ENCODE results near the gene BAAT.

Gene BAAT

GRCh38 chr9:101356619-101357018 is 28.2 kb downstream of the BAAT start:
- POLR2A ChIA-PET = no interaction called here
- CTCF ChIA-PET = no interaction called here
- TF ChIP-seq, protein P1, sequence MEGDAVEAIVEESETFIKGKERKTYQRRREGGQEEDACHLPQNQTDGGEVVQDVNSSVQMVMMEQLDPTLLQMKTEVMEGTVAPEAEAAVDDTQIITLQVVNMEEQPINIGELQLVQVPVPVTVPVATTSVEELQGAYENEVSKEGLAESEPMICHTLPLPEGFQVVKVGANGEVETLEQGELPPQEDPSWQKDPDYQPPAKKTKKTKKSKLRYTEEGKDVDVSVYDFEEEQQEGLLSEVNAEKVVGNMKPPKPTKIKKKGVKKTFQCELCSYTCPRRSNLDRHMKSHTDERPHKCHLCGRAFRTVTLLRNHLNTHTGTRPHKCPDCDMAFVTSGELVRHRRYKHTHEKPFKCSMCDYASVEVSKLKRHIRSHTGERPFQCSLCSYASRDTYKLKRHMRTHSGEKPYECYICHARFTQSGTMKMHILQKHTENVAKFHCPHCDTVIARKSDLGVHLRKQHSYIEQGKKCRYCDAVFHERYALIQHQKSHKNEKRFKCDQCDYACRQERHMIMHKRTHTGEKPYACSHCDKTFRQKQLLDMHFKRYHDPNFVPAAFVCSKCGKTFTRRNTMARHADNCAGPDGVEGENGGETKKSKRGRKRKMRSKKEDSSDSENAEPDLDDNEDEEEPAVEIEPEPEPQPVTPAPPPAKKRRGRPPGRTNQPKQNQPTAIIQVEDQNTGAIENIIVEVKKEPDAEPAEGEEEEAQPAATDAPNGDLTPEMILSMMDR (IDR thresholded peaks at IDR 0.05; ENCODE audit: control extremely low read depth, extremely low read depth, low read depth, missing control alignments) = no peak
- no peak for DNase-seq (ENCODE audit: extremely low spot score)

- TF ChIP-seq, protein P1 (IDR thresholded peaks at IDR 0.05; ENCODE audit: control extremely low read depth, extremely low read depth, low read depth, missing control alignments) = no peak
- POLR2A ChIA-PET = no interaction called here
- CTCF ChIA-PET = no interaction called here
- DNase-seq (ENCODE audit: extremely low spot score) = no peak
Measured at GRCh38 chr9:101354765-101355708, 29.8 kb downstream of the BAAT start.

DNA sequence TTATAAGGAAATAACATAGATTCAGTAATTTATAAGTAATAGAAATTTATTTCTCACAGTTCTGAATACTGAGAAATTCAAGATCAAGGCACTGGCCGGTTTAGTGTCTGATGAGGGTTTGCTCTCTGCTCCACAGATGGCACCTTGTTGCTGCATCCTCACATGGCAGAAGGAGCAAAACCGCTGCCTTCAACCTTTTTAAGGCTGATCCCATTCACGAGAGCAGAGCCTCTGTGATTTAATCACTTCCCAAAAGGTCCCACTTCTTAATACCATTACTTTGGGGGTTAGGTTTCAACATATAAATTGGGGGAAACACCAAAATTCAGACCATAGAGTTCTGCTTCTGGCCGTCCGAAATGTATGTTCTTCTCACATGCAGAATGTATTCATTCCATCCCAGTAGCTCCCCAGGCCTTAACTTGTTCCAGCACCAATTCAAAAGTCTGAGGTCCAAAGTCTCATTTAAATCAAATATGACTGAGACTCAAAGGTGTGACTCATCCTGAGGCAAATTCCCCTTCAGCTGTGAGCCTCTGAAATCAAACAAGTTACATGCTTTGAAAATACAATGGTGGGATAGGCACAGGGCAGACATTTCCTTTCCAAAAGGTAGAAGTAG is 30.6 kb downstream of the BAAT start:
- DNase-seq (ENCODE audit: extremely low spot score) = no peak
- TF ChIP-seq, protein P1 (IDR thresholded peaks at IDR 0.05; ENCODE audit: control extremely low read depth, extremely low read depth, low read depth, missing control alignments) = no peak
- ChIA-PET CTCF (no interaction called here), POLR2A (no interaction called here)

GRCh38 chr9:101353683-101354082 is 31.1 kb downstream of the BAAT start:
- TF ChIP-seq, protein P1 (IDR thresholded peaks at IDR 0.05; ENCODE audit: control extremely low read depth, extremely low read depth, low read depth, missing control alignments) = no peak
- ChIA-PET CTCF (no interaction called here), POLR2A (no interaction called here)
- DNase-seq (ENCODE audit: extremely low spot score) = no peak

DNA sequence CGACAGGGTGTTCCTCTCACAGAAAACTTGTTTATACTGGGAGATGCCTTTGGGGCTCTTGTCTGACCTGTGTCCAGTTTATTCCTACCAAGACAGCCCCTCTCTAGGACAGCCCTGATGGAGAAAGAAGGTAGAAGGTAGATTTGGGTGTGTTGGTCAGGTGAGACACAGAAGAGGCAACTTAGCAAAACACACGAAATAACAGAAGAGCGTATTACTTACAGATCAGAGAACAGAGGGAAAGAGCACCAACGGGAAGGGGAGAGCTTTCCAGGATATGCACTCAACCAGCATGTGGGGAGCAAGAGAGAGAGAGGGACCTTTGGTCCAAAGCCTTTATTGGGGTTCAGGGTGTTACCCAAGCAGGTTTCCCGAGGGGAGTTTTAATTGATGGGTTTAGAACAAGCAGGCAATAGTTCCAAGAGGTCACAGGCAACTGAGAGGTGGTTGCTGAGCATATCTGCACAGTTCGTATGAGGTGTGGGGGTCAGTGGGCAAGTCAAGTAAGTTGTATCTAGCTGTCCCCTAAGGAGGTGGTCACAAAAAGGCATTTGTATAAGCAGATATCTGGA is 31.8 kb downstream of the BAAT start:
- no peak for DNase-seq (ENCODE audit: extremely low spot score)
- POLR2A ChIA-PET = no interaction called here

DNA sequence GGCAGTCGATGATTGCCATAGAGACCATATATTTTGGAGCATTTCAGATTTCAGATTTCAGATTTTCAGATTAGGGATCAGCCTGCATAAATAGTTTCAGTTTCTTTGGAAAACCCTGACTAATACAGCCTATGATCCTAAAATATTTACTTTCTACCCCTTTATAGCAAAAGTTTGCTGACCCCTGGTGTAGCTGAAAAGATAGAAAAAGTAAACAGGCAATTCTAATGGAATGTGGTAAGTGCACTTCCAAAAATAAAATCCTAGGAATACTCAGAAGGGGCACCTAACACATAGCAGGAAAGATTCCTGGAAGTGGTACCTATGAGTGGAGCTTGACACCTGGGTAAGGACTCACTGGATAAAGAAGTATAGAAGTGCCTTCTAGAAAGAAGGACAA is 34.5 kb downstream of the BAAT start:
- TF ChIP-seq, protein P1 (IDR thresholded peaks at IDR 0.05; ENCODE audit: control extremely low read depth, extremely low read depth, low read depth, missing control alignments) = no peak
- DNase-seq (ENCODE audit: extremely low spot score) = no peak
- ChIA-PET POLR2A (no interaction called here), CTCF (interaction anchor here (1.4 kb wide), 1 partner anchor 15 kb away, joined by 3 read pairs; no protein-coding TSS in a partner anchor)

More for the DNA sequence above, 31.8 kb downstream of the BAAT start:
- CTCF ChIA-PET = interaction anchor here (1.1 to 1.3 kb wide), 2 partner anchors 19 to 41 kb away, joined by 3 to 4 read pairs; no protein-coding TSS in a partner anchor
- TF ChIP-seq, protein P1 (IDR thresholded peaks at IDR 0.05; ENCODE audit: control extremely low read depth, extremely low read depth, low read depth, missing control alignments) = no peak

All from GM10248 (cell line).